OCI-LY1 (cell line): Measurements from ENCODE around the gene SLIT3.

Experiments used
- H2AFZ ChIP-seq: fragments of 200-600 bp; sonication (generic), shearing (Covaris generic); 2 replicates; pipeline ENCODE4 v1.6.0; 2014; ENCODE audit warnings: antibody characterized with exemption, mild to moderate bottlenecking, low read length
- H3F3A ChIP-seq: fragments of 200-600 bp; sonication (generic), shearing (Covaris generic); 2 replicates; pipeline ENCODE4 v1.6.0; 2014; ENCODE audit warnings: mild to moderate bottlenecking, antibody characterized with exemption, low read length, moderate library complexity; ENCODE audit not compliant: insufficient read depth
- H3K27ac ChIP-seq: fragments of 200-600 bp; sonication (generic); 2 replicates; pipeline ENCODE4 v1.5.1; 2014; ENCODE audit warnings: low read length, mixed run types, mild to moderate bottlenecking, low read depth; ENCODE audit not compliant: poor library complexity, severe bottlenecking
- H3K27me3 ChIP-seq: fragments of 200-600 bp; sonication (generic); 2 replicates; pipeline ENCODE4 v1.6.0; 2014; ENCODE audit warnings: antibody characterized with exemption, mild to moderate bottlenecking, low read length, moderate library complexity; ENCODE audit not compliant: insufficient read depth
- H3K36me3 ChIP-seq: fragments of 200-600 bp; sonication (generic); 2 replicates; pipeline ENCODE4 v1.6.1; 2014; ENCODE audit warnings: mild to moderate bottlenecking, antibody characterized with exemption, low read length, moderate library complexity, mixed read lengths; ENCODE audit not compliant: insufficient read depth
- H3K4me1 ChIP-seq: fragments of 200-600 bp; sonication (generic); 2 replicates; pipeline ENCODE4 v1.5.1; 2014; ENCODE audit warnings: mild to moderate bottlenecking, low read length, moderate library complexity; ENCODE audit not compliant: insufficient read depth, severe bottlenecking
- H3K4me2 ChIP-seq: fragments of 200-600 bp; sonication (generic), shearing (Covaris generic); 2 replicates; pipeline ENCODE4 v1.6.1; 2014; ENCODE audit warnings: low read length
- H3K4me3 ChIP-seq: fragments of 200-600 bp; sonication (generic); 2 replicates; pipeline ENCODE4 v1.5.1; 2014; ENCODE audit warnings: low read length, low read depth, mild to moderate bottlenecking, mixed read lengths; ENCODE audit not compliant: poor library complexity, severe bottlenecking
- H3K79me2 ChIP-seq: fragments of 200-600 bp; shearing (Covaris generic); 2 replicates; pipeline ENCODE4 v1.6.1; 2016; ENCODE audit warnings: mixed run types, low read length, mixed read lengths; ENCODE audit not compliant: insufficient read depth
- H3K9ac ChIP-seq: fragments of 200-600 bp; sonication (generic), shearing (Covaris generic); 2 replicates; pipeline ENCODE4 v1.6.1; 2014; ENCODE audit warnings: mild to moderate bottlenecking, low read length, mixed read lengths
- H3K9me2 ChIP-seq: fragments of 200-600 bp; sonication (generic), shearing (Covaris generic); 2 replicates; pipeline ENCODE4 v1.6.1; 2014; ENCODE audit warnings: low read depth, mild to moderate bottlenecking, low read length, mixed read lengths
- H3K9me3 ChIP-seq: fragments of 200-600 bp; shearing (Covaris generic); 2 replicates; pipeline ENCODE4 v1.6.1; 2014; ENCODE audit warnings: low read length, mixed read lengths
- H4K20me1 ChIP-seq: fragments of 200-600 bp; sonication (generic), shearing (Covaris generic); 2 replicates; pipeline ENCODE4 v1.6.0; 2016; ENCODE audit warnings: mild to moderate bottlenecking, low read length; ENCODE audit not compliant: insufficient read depth
- CTCF ChIP-seq: fragments of 200-600 bp; sonication (generic), shearing (Covaris generic); IDR thresholded peaks from 2 replicates; pipeline ENCODE4 v1.5.1; 2017; ENCODE audit warnings: mild to moderate bottlenecking, antibody characterized with exemption, low read length, moderate library complexity, mixed read lengths
- EZH2 ChIP-seq: fragments of 200-600 bp; sonication (generic), shearing (Covaris generic); IDR thresholded peaks from 2 replicates; pipeline ENCODE4 v1.8.0; 2017; ENCODE audit warnings: borderline replicate concordance, mixed run types, mild to moderate bottlenecking, antibody characterized with exemption, low read length, moderate library complexity, mixed read lengths

Gene SLIT3

GRCh38 chr5:168987543-168988300 is 313.2 kb downstream of the SLIT3 start:
- Histone ChIP-seq H3K4me3 (no peak overlapping the region), H3K9ac (no peak overlapping the region), H3K36me3 (no peaks in the 10 kb centered on the region), H3K79me2 (no peaks in the 10 kb centered on the region), H3K27ac (no peak overlapping the region), H3F3A (no peaks in the 10 kb centered on the region), H3K9me3 (no peaks in the 10 kb centered on the region), H3K27me3 (0 out of 2 replicates have a peak, but pooled peaks cover 3% of the 10 kb centered on the region), H3K4me2 (no peak overlapping the region), H3K4me1 (no peaks in the 10 kb centered on the region), H2AFZ (no peak overlapping the region), H3K9me2 (no peaks in the 10 kb centered on the region), H4K20me1 (no peaks in the 10 kb centered on the region)
- TF ChIP-seq CTCF (peak; percentile 95), EZH2 (no peak)

- no peak overlapping the region for H3K4me2 ChIP-seq
- H3K4me3 ChIP-seq = no peak overlapping the region
- H3K27me3 ChIP-seq = no peaks in the 10 kb centered on the region
- no peak overlapping the region for H3K9ac ChIP-seq
- H3K9me3 ChIP-seq = no peaks in the 10 kb centered on the region
- H3K9me2 ChIP-seq = no peaks in the 10 kb centered on the region
- H3K79me2 ChIP-seq = no peaks in the 10 kb centered on the region
- H3K4me1 ChIP-seq = no peaks in the 10 kb centered on the region
- H2AFZ ChIP-seq = no peak overlapping the region
- no peaks in the 10 kb centered on the region for H3K36me3 ChIP-seq
- H3F3A ChIP-seq = no peaks in the 10 kb centered on the region
- H3K27ac ChIP-seq = no peak overlapping the region
- TF ChIP-seq EZH2 (no peak), CTCF (no peak)
- no peaks in the 10 kb centered on the region for H4K20me1 ChIP-seq
Observed at GRCh38 chr5:168985454-168985853, 315.5 kb downstream of the SLIT3 start.

- no peaks in the 10 kb centered on the region for H3K9me3 ChIP-seq
- H3K4me3 ChIP-seq = no peak overlapping the region
- no peak overlapping the region for H3K4me2 ChIP-seq
- TF ChIP-seq EZH2 (no peak), CTCF (no peak)
- no peaks in the 10 kb centered on the region for H3K36me3 ChIP-seq
- H4K20me1 ChIP-seq = no peaks in the 10 kb centered on the region
- H3K27ac ChIP-seq = no peak overlapping the region
- H3K9ac ChIP-seq = no peak overlapping the region
- no peaks in the 10 kb centered on the region for H3K9me2 ChIP-seq
- no peak overlapping the region for H2AFZ ChIP-seq
- no peaks in the 10 kb centered on the region for H3K4me1 ChIP-seq
- H3K79me2 ChIP-seq = no peaks in the 10 kb centered on the region
- no peaks in the 10 kb centered on the region for H3K27me3 ChIP-seq
- no peaks in the 10 kb centered on the region for H3F3A ChIP-seq
Observed at GRCh38 chr5:168984135-168984675, 316.7 kb downstream of the SLIT3 start.
